Nephron (organoid): Measurements from ENCODE around the gene NECTIN1.
A peak's percentile ranks its signal among the peaks of the same experiment; 100 is the strongest.

Experiments used
- H3K27ac Mint-ChIP-seq, 3 experiments: 2 replicates each; pipeline ENCODE4 v1.8.0; 2020; ENCODE audit warnings: mixed read lengths in 3 of 3, mild to moderate bottlenecking in 2 of 3, moderate library complexity in 1 of 3
- H3K27me3 Mint-ChIP-seq: 2 replicates; pipeline ENCODE4 v1.8.0; 2021; ENCODE audit warnings: low read depth, mild to moderate bottlenecking, moderate library complexity, mixed read lengths
- H3K36me3 Mint-ChIP-seq: 2 replicates; pipeline ENCODE4 v1.8.0; 2020; ENCODE audit warnings: low read depth, mixed read lengths
- H3K4me1 Mint-ChIP-seq: 2 replicates; pipeline ENCODE4 v1.8.0; 2020; ENCODE audit warnings: mixed read lengths
- H3K4me3 Mint-ChIP-seq, 3 experiments: 2 replicates each; pipeline ENCODE4 v1.8.0; 2020; ENCODE audit warnings: mild to moderate bottlenecking in 3 of 3, mixed read lengths in 3 of 3, moderate library complexity in 2 of 3
- H3K9me3 Mint-ChIP-seq: 2 replicates; pipeline ENCODE4 v1.8.0; 2020; ENCODE audit warnings: mixed read lengths
- CTCF ChIP-seq, 3 experiments: fragments of 200-600 bp; sonication (generic); IDR thresholded peaks; one replicate each; pipeline ENCODE4 v1.5.0; 2021; ENCODE audit warnings: antibody characterized with exemption in 3 of 3; ENCODE audit not compliant: unreplicated experiment in 3 of 3

Gene NECTIN1

GRCh38 chr11:119727523-119728151 is 1.4 kb downstream of the NECTIN1 start:
- Mint-ChIP-seq H3K4me1 (peaks cover 48% of the 10 kb centered on the region), H3K27ac (peak overlapping the region; percentile 84 to 97 (median 94)), H3K36me3 (no peaks in the 10 kb centered on the region), H3K9me3 (no peaks in the 10 kb centered on the region), H3K27me3 (peaks cover 19% of the 10 kb centered on the region), H3K4me3 (peak overlapping the region; percentile 98 to 99 (median 99))
- TF ChIP-seq CTCF (IDR thresholded peaks at IDR 0.05; ENCODE audit: unreplicated experiment in 3 of 3), result peak in 1 of 3 experiments; percentile 31

DNA sequence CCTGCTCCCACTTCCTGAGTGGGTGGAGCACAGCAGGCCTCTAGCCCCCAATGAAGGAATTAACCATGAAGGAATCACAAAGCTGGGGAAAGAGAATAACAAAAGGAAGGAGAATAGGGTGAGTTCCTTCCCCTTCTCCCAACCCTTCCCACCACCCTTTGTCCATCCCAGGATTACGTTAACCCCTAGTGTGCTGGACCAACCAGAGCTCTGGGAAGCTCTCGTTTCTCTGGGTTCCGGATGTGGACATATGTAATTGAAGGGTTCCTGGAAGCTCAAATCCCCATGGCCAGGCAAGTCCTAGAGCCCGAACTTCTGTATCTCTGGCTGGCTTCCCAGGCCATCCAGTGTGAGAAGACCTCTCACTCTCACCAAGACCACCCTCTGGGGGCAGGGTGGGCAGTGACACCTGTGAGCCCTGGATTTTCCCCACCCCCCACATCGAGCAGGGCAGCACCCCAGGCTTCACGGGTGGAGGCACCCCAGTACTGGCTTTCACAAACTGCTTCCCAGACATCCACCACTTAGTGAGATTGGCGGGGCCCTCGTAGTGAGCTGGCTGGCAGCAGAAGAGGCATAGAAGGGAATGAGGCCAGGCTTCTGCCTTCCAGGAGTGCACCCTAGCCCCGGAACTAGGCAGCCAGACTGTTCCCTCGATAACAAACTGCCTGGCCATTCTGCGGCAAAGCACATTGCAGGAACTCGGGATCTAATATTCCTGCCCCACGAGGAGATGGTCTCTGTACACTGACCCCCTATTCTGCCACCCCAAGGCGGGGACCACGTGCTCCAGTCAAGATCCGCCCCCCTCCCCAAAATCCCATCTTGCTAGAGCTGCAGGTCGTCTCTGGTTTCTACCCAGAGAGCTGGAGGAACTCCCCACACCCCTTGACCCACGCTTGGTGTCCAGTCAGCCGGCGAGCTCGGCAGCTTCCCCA is 2.1 kb downstream of the NECTIN1 start:
- TF ChIP-seq CTCF (IDR thresholded peaks at IDR 0.05; ENCODE audit: unreplicated experiment in 3 of 3), result no peak
- Mint-ChIP-seq H3K36me3 (no peaks in the 10 kb centered on the region), H3K9me3 (no peaks in the 10 kb centered on the region), H3K27ac (peak overlapping the region in 2 of 3 experiments; percentile 27 to 45), H3K4me1 (peaks cover 53% of the 10 kb centered on the region), H3K4me3 (peak overlapping the region; percentile 86 to 90 (median 89)), H3K27me3 (peaks cover 19% of the 10 kb centered on the region)

DNA sequence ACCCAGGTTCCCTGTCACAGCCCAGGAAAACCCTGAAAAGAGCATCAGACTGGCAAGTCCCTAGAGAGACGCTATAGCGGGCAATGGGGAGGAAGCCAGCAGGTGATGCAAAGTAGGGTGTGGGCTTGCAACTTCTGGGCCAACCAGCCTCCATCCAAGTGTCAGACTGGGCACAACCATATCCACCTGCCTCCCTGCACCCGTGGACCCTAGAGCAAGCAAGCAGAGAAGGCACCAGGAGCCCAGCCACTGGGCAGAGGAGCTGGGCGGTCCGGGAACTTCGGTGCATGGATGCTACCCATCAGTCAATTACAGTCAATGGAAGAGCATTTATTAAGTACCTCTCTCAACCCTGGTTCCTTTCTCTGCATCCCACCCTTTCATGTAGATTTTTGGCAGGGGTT is 2.8 kb downstream of the NECTIN1 start:
- Mint-ChIP-seq H3K36me3 (no peaks in the 10 kb centered on the region), H3K9me3 (no peaks in the 10 kb centered on the region), H3K27me3 (peaks cover 19% of the 10 kb centered on the region), H3K4me1 (peaks cover 60% of the 10 kb centered on the region), H3K27ac (no peak overlapping the region), H3K4me3 (peak overlapping the region; percentile 86 to 90 (median 89))
- TF ChIP-seq CTCF (IDR thresholded peaks at IDR 0.05; ENCODE audit: unreplicated experiment in 3 of 3), result no peak

- Mint-ChIP-seq H3K9me3 (no peaks in the 10 kb centered on the region), H3K27ac (no peak overlapping the region), H3K36me3 (no peaks in the 10 kb centered on the region), H3K4me3 (peak overlapping the region; percentile 86 to 90 (median 89)), H3K4me1 (peaks cover 59% of the 10 kb centered on the region), H3K27me3 (peaks cover 19% of the 10 kb centered on the region)
- TF ChIP-seq CTCF (IDR thresholded peaks at IDR 0.05; ENCODE audit: unreplicated experiment in 3 of 3), result no peak
Measured at GRCh38 chr11:119724956-119725355, 4.0 kb downstream of the NECTIN1 start.

GRCh38 chr11:119723952-119724325 is 5.1 kb downstream of the NECTIN1 start:
- peak overlapping the region in 1 of 3 experiments; percentile 24 for H3K27ac Mint-ChIP-seq
- no peaks in the 10 kb centered on the region for H3K9me3 Mint-ChIP-seq
- peaks cover 63% of the 10 kb centered on the region for H3K4me1 Mint-ChIP-seq
- H3K4me3 Mint-ChIP-seq, result peak overlapping the region in 2 of 3 experiments; percentile 0 to 53
- H3K36me3 Mint-ChIP-seq, result no peaks in the 10 kb centered on the region
- H3K27me3 Mint-ChIP-seq, result peaks cover 19% of the 10 kb centered on the region
- no peak for TF ChIP-seq CTCF (IDR thresholded peaks at IDR 0.05; ENCODE audit: unreplicated experiment in 3 of 3)
